WTC11 (cell line): Measurements from ENCODE around the gene ECI1. TPM values are rescaled to one million over a fixed set of nuclear protein-coding genes. Genes with fewer than 3 reads are reported as not detected.

Experiments
- ATAC-seq: fragments of 200-7000 bp; cut with Tn5 transposase; 2 replicates; pipeline ENCODE4 v1.10.0; 2021; ENCODE audit warnings: mild to moderate bottlenecking, moderate library complexity
- CTCF ChIA-PET: fragments of 300-600 bp; sonication (Branson Sonifier 250); formaldehyde crosslinking; loops from one replicate; lab custom pipeline; 2021; ENCODE audit warnings: antibody characterized with exemption; lab: Charles Lee
- POLR2A ChIA-PET: fragments of 350-600 bp; sonication (Branson Sonifier 250); formaldehyde crosslinking; loops from one replicate; lab custom pipeline; 2021; ENCODE audit warnings: antibody characterized with exemption; lab: Charles Lee
- DNase-seq: peaks from one replicate; pipeline ENCODE4 v3.0.0; 2021; ENCODE audit warnings: low spot score
- H3K27ac Mint-ChIP-seq: 2 replicates; pipeline ENCODE4 v1.8.0; 2021; ENCODE audit warnings: mixed read lengths
- H3K27me3 Mint-ChIP-seq: 2 replicates; pipeline ENCODE4 v1.8.0; 2021; ENCODE audit warnings: low read depth, mild to moderate bottlenecking, moderate library complexity, mixed read lengths
- H3K36me3 Mint-ChIP-seq: 2 replicates; pipeline ENCODE4 v1.8.0; 2021; ENCODE audit warnings: mixed read lengths
- H3K4me1 Mint-ChIP-seq: 2 replicates; pipeline ENCODE4 v1.8.0; 2022; ENCODE audit warnings: mixed read lengths
- H3K4me3 Mint-ChIP-seq: 2 replicates; pipeline ENCODE4 v1.8.0; 2021; ENCODE audit warnings: mild to moderate bottlenecking, moderate library complexity, mixed read lengths
- H3K9me3 Mint-ChIP-seq: 2 replicates; pipeline ENCODE4 v1.8.0; 2021; ENCODE audit warnings: mixed read lengths
- CTCF ChIP-seq: fragments of 200-600 bp; IDR thresholded peaks from 2 replicates; pipeline ENCODE4 v1.8.0; 2022; ENCODE audit warnings: antibody characterized with exemption
- ERG ChIP-seq: fragments of 250-450 bp; sonication (Bioruptor Pico); IDR thresholded peaks from 2 replicates; pipeline ENCODE4 v1.8.0; 2021; ENCODE audit warnings: mild to moderate bottlenecking
- ETV6 ChIP-seq: sonication (generic); formaldehyde crosslinking; IDR thresholded peaks from 2 replicates; pipeline ENCODE4 v1.8.1; 2022; ENCODE audit warnings: mild to moderate bottlenecking, missing genetic modification reagents
- GRHL2 ChIP-seq: fragments of 250-450 bp; sonication (Bioruptor Pico); IDR thresholded peaks from 2 replicates; pipeline ENCODE4 v1.8.0; 2022; ENCODE audit warnings: mild to moderate bottlenecking, moderate library complexity; ENCODE audit not compliant: insufficient replicate concordance, severe bottlenecking
- GTF2I ChIP-seq: fragments of 250-450 bp; sonication (Bioruptor Pico); conservative IDR thresholded peaks from 2 replicates; pipeline ENCODE4 v1.4.0; 2021; ENCODE audit warnings: mild to moderate bottlenecking
- MAX ChIP-seq: sonication (generic); formaldehyde crosslinking; IDR thresholded peaks from 2 replicates; pipeline ENCODE4 v1.8.0; 2022; ENCODE audit warnings: mild to moderate bottlenecking, missing genetic modification reagents
- MLX ChIP-seq: sonication (generic); formaldehyde crosslinking; IDR thresholded peaks from 2 replicates; pipeline ENCODE4 v1.8.1; 2023; ENCODE audit warnings: mild to moderate bottlenecking, missing genetic modification reagents, moderate library complexity
- NFATC4 ChIP-seq: fragments of 250-450 bp; sonication (Bioruptor Pico); IDR thresholded peaks from 2 replicates; pipeline ENCODE4 v1.9.0; 2021; ENCODE audit warnings: mild to moderate bottlenecking
- SMAD3 ChIP-seq: sonication (generic); formaldehyde crosslinking; IDR thresholded peaks from 2 replicates; pipeline ENCODE4 v1.8.0; 2022; ENCODE audit warnings: missing genetic modification reagents, mild to moderate bottlenecking, borderline replicate concordance
- TP53 ChIP-seq: sonication (generic); formaldehyde crosslinking; IDR thresholded peaks from 2 replicates; pipeline ENCODE4 v1.8.1; 2023; ENCODE audit warnings: mild to moderate bottlenecking, missing genetic modification reagents
- ZNF121 ChIP-seq: sonication (generic); formaldehyde crosslinking; IDR thresholded peaks from 2 replicates; pipeline ENCODE4 v1.8.0; 2023; ENCODE audit warnings: missing genetic modification reagents
- ZNF263 ChIP-seq: sonication (generic); formaldehyde crosslinking; IDR thresholded peaks from 2 replicates; pipeline ENCODE4 v1.8.1; 2022; ENCODE audit warnings: low read depth, mild to moderate bottlenecking, moderate library complexity, missing genetic modification reagents
- ZNF317 ChIP-seq: sonication (generic); formaldehyde crosslinking; IDR thresholded peaks from 2 replicates; pipeline ENCODE4 v1.8.1; 2023; ENCODE audit warnings: low read depth, mild to moderate bottlenecking, moderate library complexity, missing genetic modification reagents, borderline replicate concordance
- ZNF396 ChIP-seq: fragments of 250-450 bp; sonication (Bioruptor Pico); IDR thresholded peaks from 2 replicates; pipeline ENCODE4 v1.8.0; 2021; ENCODE audit warnings: mild to moderate bottlenecking, moderate library complexity, borderline replicate concordance
- ZNF671 ChIP-seq: fragments of 250-450 bp; sonication (Bioruptor Pico); IDR thresholded peaks from 2 replicates; pipeline ENCODE4 v1.8.0; 2021; ENCODE audit warnings: mild to moderate bottlenecking
- total RNA-seq: library from RNA; stranded (reverse); gene quantifications from 3 replicates; pipeline ENCODE4 v1.2.3, GENCODE V29; 2021
- TF ChIP-seq, protein P1 (sequence below): sonication (generic); formaldehyde crosslinking; IDR thresholded peaks from 2 replicates; pipeline ENCODE4 v1.8.1; 2022; ENCODE audit warnings: missing genetic modification reagents, borderline replicate concordance
- TF ChIP-seq, protein P2 (sequence below): sonication (generic); formaldehyde crosslinking; IDR thresholded peaks from 2 replicates; pipeline ENCODE4 v1.8.1; 2022; ENCODE audit warnings: low read depth, mild to moderate bottlenecking, moderate library complexity, missing genetic modification reagents, borderline replicate concordance

ECI1 gene
- total RNA-seq, 1 experiment from 2014 or later: 100 TPM

- TF ChIP-seq, protein P1, sequence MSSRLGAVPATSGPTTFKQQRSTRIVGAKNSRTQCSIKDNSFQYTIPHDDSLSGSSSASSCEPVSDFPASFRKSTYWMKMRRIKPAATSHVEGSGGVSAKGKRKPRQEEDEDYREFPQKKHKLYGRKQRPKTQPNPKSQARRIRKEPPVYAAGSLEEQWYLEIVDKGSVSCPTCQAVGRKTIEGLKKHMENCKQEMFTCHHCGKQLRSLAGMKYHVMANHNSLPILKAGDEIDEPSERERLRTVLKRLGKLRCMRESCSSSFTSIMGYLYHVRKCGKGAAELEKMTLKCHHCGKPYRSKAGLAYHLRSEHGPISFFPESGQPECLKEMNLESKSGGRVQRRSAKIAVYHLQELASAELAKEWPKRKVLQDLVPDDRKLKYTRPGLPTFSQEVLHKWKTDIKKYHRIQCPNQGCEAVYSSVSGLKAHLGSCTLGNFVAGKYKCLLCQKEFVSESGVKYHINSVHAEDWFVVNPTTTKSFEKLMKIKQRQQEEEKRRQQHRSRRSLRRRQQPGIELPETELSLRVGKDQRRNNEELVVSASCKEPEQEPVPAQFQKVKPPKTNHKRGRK (CRISPR knock-in tag): no peak
- TF ChIP-seq GRHL2 (CRISPR knock-in tag): no peak
- no peak for TF ChIP-seq ZNF121 (CRISPR knock-in tag)
- TF ChIP-seq ZNF396 (CRISPR knock-in tag): no peak
- TF ChIP-seq TP53: no peak
- no peak for TF ChIP-seq ZNF317 (CRISPR knock-in tag)
- no peak for TF ChIP-seq NFATC4 (CRISPR knock-in tag)
- TF ChIP-seq, protein P2, sequence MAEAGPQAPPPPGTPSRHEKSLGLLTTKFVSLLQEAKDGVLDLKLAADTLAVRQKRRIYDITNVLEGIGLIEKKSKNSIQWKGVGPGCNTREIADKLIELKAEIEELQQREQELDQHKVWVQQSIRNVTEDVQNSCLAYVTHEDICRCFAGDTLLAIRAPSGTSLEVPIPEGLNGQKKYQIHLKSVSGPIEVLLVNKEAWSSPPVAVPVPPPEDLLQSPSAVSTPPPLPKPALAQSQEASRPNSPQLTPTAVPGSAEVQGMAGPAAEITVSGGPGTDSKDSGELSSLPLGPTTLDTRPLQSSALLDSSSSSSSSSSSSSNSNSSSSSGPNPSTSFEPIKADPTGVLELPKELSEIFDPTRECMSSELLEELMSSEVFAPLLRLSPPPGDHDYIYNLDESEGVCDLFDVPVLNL (CRISPR knock-in tag): no peak
- no peak for TF ChIP-seq SMAD3 (CRISPR knock-in tag)
- no peak for TF ChIP-seq MAX (CRISPR knock-in tag)
- no peak for TF ChIP-seq ERG (CRISPR knock-in tag)
- no peak for TF ChIP-seq ZNF671 (CRISPR knock-in tag)
- no peak for TF ChIP-seq ZNF263
- no peak for TF ChIP-seq MLX
- no peak for TF ChIP-seq CTCF
- TF ChIP-seq ETV6 (CRISPR knock-in tag): no peak
Measured at GRCh38 chr16:2198283-2198682, 53.1 kb downstream of the ECI1 start (continued).

DNA sequence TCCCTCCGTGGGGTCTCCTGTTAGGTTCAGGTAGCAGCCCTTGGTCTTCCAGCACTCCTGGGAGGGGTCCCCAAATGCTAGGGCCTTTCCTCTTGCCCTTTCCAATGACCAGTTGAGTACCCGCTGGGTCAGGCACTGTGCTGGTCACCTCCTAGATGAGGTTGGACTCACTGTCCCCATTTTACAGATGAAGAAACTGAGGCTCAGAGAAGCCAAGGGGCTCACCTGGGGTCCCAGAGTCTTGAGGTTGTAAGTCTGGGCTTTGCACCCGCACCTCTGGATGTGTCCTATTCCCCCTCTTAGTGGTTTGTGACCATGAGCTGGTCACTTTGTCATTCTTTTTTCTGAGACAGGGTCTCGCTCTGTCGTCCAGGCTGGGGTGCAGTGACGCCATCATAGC, 53.6 kb downstream of the ECI1 start:
- ChIA-PET POLR2A (interaction anchor here (1.0 kb wide), 1 partner anchor 13 kb away, joined by 3 read pairs; the partner anchor contains the start of gene BRICD5), CTCF (interaction anchor here (1.1 kb wide), 1 partner anchor 57 kb away, joined by 4 read pairs; no protein-coding TSS in a partner anchor)
- Mint-ChIP-seq H3K36me3 (no peaks in the 10 kb centered on the region), H3K4me3 (peak overlapping the region; percentile 59), H3K27ac (no peak overlapping the region), H3K27me3 (peaks cover 51% of the 10 kb centered on the region), H3K9me3 (no peaks in the 10 kb centered on the region), H3K4me1 (peaks cover 4% of the 10 kb centered on the region; the same call in 1 of the 2 replicates)
- no peak for ATAC-seq
- TF ChIP-seq CTCF: no peak
- 0 out of 2 replicates have a peak, but pooled peaks have one; percentile 24 for TF ChIP-seq GTF2I (CRISPR knock-in tag)
- no peak for DNase-seq
